Adrenal gland (tissue), 12 donors: ENCODE measurements around the gene EPHB1. TPM values are rescaled to one million over a fixed set of nuclear protein-coding genes. Genes with fewer than 3 reads are reported as not detected.
"Not testable (repeated sequence)": the region's sequence is repeated elsewhere in the genome, so short reads cannot be mapped to it uniquely, and the experiment has no call there.

ENCODE experiments used
- DNase-seq, 7 donors: peaks; one replicate each; pipeline ENCODE4 v3.0.0-alpha.2; 2019 to 2020
- H3K27ac ChIP-seq, 5 donors: fragments of 200-600 bp; sonication (generic) in 4 of 5; 1 replicate in 3 of 5; 2 replicates in 2 of 5; pipeline versions ENCODE4 v1.5.1 to v1.8.0; 2016 to 2020; ENCODE audit warnings: mild to moderate bottlenecking in 1 of 5
- H3K27me3 ChIP-seq: fragments of 200-600 bp; 2 replicates; pipeline ENCODE4 v1.8.0; 2021
- H3K36me3 ChIP-seq, 2 donors: fragments of 200-600 bp; replicated peaks in 1 of 2; 1 replicate in 1 of 2; 2 replicates in 1 of 2; pipeline versions ENCODE4 v1.5.1 to v1.8.0; 2018 to 2022
- H3K4me1 ChIP-seq, 2 donors: fragments of 200-600 bp; replicated peaks in 1 of 2; 1 replicate in 1 of 2; 2 replicates in 1 of 2; pipeline versions ENCODE4 v1.5.1 to v1.8.0; 2018 to 2021
- H3K4me3 ChIP-seq, 4 donors: fragments of 200-600 bp; sonication (generic) in 3 of 4; one replicate each; pipeline ENCODE4 v1.5.1; 2016 to 2018
- H3K9me3 ChIP-seq, 3 donors: fragments of 200-600 bp; sonication (generic) in 1 of 3; replicated peaks in 1 of 3; 1 replicate in 2 of 3; 2 replicates in 1 of 3; pipeline versions ENCODE4 v1.5.1 to v1.8.0; 2016 to 2021
- CTCF ChIP-seq, 6 experiments: fragments of 450-650 bp in 4 of 6; fragments of 200-600 bp in 2 of 6; sonication (generic) in 1 of 6; IDR thresholded peaks; 1 replicate in 5 of 6; 2 replicates in 1 of 6; pipeline versions ENCODE4 v1.5.1 to v1.8.0; 2016 to 2021; ENCODE audit warnings: antibody characterized with exemption in 6 of 6, mild to moderate bottlenecking in 2 of 6, moderate library complexity in 1 of 6
- POLR2A ChIP-seq, 2 donors: fragments of 450-650 bp; IDR thresholded peaks; one replicate each; pipeline ENCODE4 v1.6.1; 2017; ENCODE audit warnings: antibody characterized with exemption in 2 of 2, mild to moderate bottlenecking in 2 of 2, moderate library complexity in 1 of 2
- WGBS, 4 donors: extraction: QIAGEN DNeasy Blood & Tissue Kit in 2 of 4; methylation state at CpG; one replicate each; pipeline versions ENCODE4 v1.1.5 to v1.1.7; 2013 to 2017; 5-methylcytosine and 5-hydroxymethylcytosine counted together
- intact Hi-C, 2 donors: fragments of 100-400 bp; cut with DNase I; formaldehyde crosslinking; loops; one replicate each; pipeline versions ENCODE4 v1.14.1 to v1.15.0; 2022 to 2023
- polyA plus RNA-seq, 3 donors: library from polyadenylated mRNA; stranded (reverse); fragments of 200-250 nt in 2 of 3; fragments of 350-450 nt in 1 of 3; fragmentation: Illumina TruSeq in 1 of 3; extraction: RNeasy Lipid Tissue Mini Kit (QIAGEN cat#74804) in 1 of 3; gene quantifications; one replicate each; pipeline ENCODE4 v1.2.3, GENCODE V29; 2013 to 2014
- total RNA-seq, 9 donors: library from RNA; depleted of rRNA in 4 of 9; stranded (reverse); fragments of >200 nt in 4 of 9; fragments of 120-200 nt in 1 of 9; fragmentation: NEBNext Ultra II Directional in 1 of 9; extraction: Animal tissue kit (Norgen Biotek cat#: 25700) in 1 of 9; gene quantifications; one replicate each; pipeline versions ENCODE4 v1.1.0 to v1.2.4, GENCODE V29; 2013 to 2023
- donor health status: healthy with polysubstance abuse.
- donor health status: Bipolar disorder and iron deficiency.
- donor health status: DM: yes; HTN: yes; CAD: no.
- donor health status: DM: no; HTN: no; CAD: no.
- donor health status: DM: no; HTN: no; CAD: no.
- donor health status: DM: yes; HTN: yes; CAD: no.

EPHB1 gene
- total and polyA plus RNA-seq, 12 donors, result 0.10 to 3.4 (median 0.98) TPM

DNA sequence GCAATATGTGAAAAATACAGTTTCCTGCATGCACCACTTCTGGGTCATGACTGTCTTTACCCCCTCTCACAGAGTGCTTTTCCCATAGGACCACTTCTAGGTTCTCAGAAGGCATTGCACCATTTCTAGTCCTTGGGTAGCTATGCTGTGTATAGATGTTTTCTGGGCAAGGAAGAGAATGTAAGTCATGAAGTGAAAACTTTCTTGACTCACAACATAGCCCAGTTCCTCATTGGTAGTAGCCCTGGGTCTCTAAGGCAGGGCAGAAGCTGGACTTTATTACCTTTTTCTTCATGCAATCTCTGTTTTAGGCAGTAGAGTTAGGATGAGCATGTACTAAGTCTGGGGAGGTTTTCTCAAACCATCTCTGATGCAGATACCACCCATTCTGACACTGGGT lies 203.1 kb downstream of the EPHB1 start:
- no peaks in the 10 kb centered on the region for H3K9me3 ChIP-seq
- DNase-seq, result no peak
- H3K4me1 ChIP-seq, result no peaks in the 10 kb centered on the region
- TF ChIP-seq POLR2A (IDR thresholded peaks at IDR 0.05) (no peak), CTCF (IDR thresholded peaks at IDR 0.05) (no peak)
- no peak overlapping the region for H3K4me3 ChIP-seq
- no peaks in the 10 kb centered on the region for H3K27me3 ChIP-seq
- no peaks in the 10 kb centered on the region for H3K36me3 ChIP-seq
- intact Hi-C loops, result no loop called here
- no peak overlapping the region for H3K27ac ChIP-seq

DNA sequence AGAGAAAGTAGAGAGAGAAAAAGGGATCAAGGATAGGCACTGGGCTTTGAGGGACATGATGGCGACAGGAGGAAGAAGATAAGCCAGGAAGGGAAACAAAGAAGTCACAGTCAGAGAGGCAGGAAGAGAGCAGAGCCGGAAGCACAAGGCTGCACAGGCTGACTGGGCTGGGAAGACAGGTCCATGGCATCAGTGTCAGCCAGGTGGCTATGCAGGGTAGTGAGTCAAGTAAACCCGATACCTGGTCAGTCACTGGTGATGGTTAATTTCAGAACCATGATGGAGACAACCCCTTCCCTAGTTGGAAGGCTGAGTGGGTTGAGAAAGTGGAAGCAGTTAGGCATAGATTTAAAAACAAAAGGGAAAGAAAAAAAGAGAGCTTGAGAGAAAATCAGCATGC lies 203.8 kb downstream of the EPHB1 start:
- DNase-seq, result no peak
- Histone ChIP-seq H3K9me3 (no peaks in the 10 kb centered on the region), H3K27me3 (no peaks in the 10 kb centered on the region), H3K4me1 (no peaks in the 10 kb centered on the region), H3K27ac (no peak overlapping the region), H3K4me3 (no peak overlapping the region), H3K36me3 (no peaks in the 10 kb centered on the region)
- intact Hi-C loops, result no loop called here
- 57 to 64% (median 60%) methylated on average over 3 of the region's 3 CpGs for WGBS, 4 donors
- no peak for TF ChIP-seq POLR2A (IDR thresholded peaks at IDR 0.05)

DNA sequence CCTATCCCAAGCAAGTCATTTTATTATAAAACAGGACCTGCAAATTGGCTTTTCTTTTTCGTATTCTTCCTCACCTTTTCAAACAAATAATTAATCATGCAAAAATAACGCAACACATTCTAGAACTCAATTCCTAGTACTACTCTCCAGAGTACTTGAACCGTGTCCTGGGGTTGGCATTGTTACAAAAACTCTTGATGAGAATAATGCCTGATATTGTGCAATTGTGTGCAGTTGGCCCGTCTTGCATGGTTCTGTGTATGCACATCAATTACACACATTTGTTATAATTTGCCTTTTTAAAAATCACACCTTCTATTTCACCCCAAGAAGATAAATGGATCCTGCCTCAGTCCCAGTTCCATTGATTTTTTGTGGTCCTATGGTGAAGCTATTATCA lies 205.4 kb downstream of the EPHB1 start:
- Histone ChIP-seq H3K27ac (no peak overlapping the region), H3K4me3 (no peak overlapping the region), H3K4me1 (no peaks in the 10 kb centered on the region), H3K36me3 (no peaks in the 10 kb centered on the region), H3K9me3 (no peaks in the 10 kb centered on the region), H3K27me3 (no peaks in the 10 kb centered on the region)
- no peak for TF ChIP-seq POLR2A (IDR thresholded peaks at IDR 0.05)
- no peak for TF ChIP-seq CTCF (IDR thresholded peaks at IDR 0.05)
- WGBS, 4 donors, result 66 to 77% (median 73%) methylated on average over 4 of the region's 4 CpGs
- intact Hi-C loops, result no loop called here
- DNase-seq, result no peak

DNA sequence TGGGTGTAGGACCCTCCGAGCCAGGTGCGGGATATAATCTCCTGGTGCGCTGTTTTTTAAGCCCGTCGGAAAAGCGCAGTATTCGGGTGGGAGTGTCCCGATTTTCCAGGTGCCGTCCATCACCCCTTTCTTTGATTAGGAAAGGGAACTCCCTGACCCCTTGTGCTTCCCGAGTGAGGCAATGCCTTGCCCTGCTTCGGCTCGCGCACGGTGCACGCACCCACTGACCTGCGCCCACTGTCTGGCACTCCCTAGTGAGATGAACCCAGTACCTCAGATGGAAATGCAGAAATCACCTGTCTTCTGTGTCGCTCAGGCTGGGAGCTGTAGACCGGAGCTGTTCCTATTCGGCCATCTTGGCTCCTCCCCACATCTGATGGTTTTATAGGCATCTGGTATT lies 210.6 kb downstream of the EPHB1 start:
- H3K27me3 ChIP-seq, DNase-seq, H3K9me3 ChIP-seq, H3K4me3 ChIP-seq, H3K4me1 ChIP-seq, intact Hi-C loops, H3K27ac ChIP-seq, H3K36me3 ChIP-seq: not testable (repeated sequence)
- 89 to 97% (median 95%) methylated on average over 10 to 18 of the region's 19 CpGs for WGBS, 4 donors

DNA sequence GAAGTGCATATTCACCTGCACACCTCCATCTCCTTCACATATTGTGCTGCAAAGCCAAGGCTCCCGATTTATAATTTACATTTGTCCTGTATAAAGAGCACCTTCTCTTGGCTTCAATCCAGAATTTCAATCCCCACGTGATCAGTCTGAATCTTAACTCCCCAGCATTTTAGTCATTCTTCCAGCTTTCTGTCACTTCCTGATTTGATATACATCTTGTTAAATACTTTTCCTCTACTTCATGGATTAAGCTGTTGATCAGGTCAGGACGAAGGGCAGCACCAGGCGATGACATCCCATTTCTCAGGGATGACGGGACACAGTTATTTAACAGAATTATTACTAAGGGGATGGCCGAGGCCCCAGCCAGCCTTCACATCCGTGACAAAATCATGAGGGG lies 212.5 kb downstream of the EPHB1 start:
- no peaks in the 10 kb centered on the region for H3K36me3 ChIP-seq
- TF ChIP-seq CTCF (IDR thresholded peaks at IDR 0.05) (no peak), POLR2A (IDR thresholded peaks at IDR 0.05) (no peak)
- H3K9me3 ChIP-seq, result no peaks in the 10 kb centered on the region
- WGBS, 4 donors, result 39 to 55% (median 47%) methylated on average over 7 of the region's 7 CpGs
- no peaks in the 10 kb centered on the region for H3K4me1 ChIP-seq
- H3K27me3 ChIP-seq, result no peaks in the 10 kb centered on the region
- intact Hi-C loops, result no loop called here
- no peak overlapping the region for H3K4me3 ChIP-seq
- H3K27ac ChIP-seq, result no peak overlapping the region
- no peak for DNase-seq
